HG02973 (cell line): Measurements from ENCODE around the gene G3BP1.
"Not testable (repeated sequence)": the region's sequence is repeated elsewhere in the genome, so short reads cannot be mapped to it uniquely, and the experiment has no call there.

Experiments
- ATAC-seq: cut with Tn5 transposase; IDR thresholded peaks from one replicate; pipeline ENCODE4 v1.9.1; 2021; ENCODE audit warnings: moderate library complexity; ENCODE audit not compliant: unreplicated experiment

Gene G3BP1

GRCh38 chr5:151855701-151856100, 83.9 kb downstream of the G3BP1 start:
- no peak for ATAC-seq

GRCh38 chr5:151856861-151857260, 85.1 kb downstream of the G3BP1 start:
- no peak for ATAC-seq

- not testable (repeated sequence) for ATAC-seq
Measured at GRCh38 chr5:151860867-151861266, 89.1 kb downstream of the G3BP1 start.
